SJSA1 (cell line): ENCODE data around the gene RBL1. TPM values are rescaled to one million over a fixed set of nuclear protein-coding genes. Genes with fewer than 3 reads are reported as not detected.
"Not testable (repeated sequence)": the region's sequence is repeated elsewhere in the genome, so short reads cannot be mapped to it uniquely, and the experiment has no call there.

Experiments used
- DNase-seq, 2 experiments: peaks; one replicate each; pipeline ENCODE4 v3.0.0-alpha.2; 2015 to 2020; ENCODE audit warnings: low spot score in 2 of 2, low read depth in 1 of 2
- H3K27ac ChIP-seq: fragments of 250-450 bp; sonication (Bioruptor Pico); 2 replicates; pipeline ENCODE4 v1.5.1; 2020; ENCODE audit warnings: mild to moderate bottlenecking, moderate library complexity
- H3K27me3 ChIP-seq: fragments of 250-450 bp; sonication (Bioruptor Pico); replicated peaks from 2 replicates; pipeline ENCODE4 v1.5.1; 2020; ENCODE audit warnings: mild to moderate bottlenecking, moderate library complexity
- H3K36me3 ChIP-seq: fragments of 250-450 bp; sonication (Bioruptor Pico); 2 replicates; pipeline ENCODE4 v1.5.1; 2020; ENCODE audit warnings: mild to moderate bottlenecking
- H3K4me1 ChIP-seq: fragments of 250-450 bp; sonication (Bioruptor Pico); replicated peaks from 2 replicates; pipeline ENCODE4 v1.6.1; 2021; ENCODE audit warnings: mild to moderate bottlenecking
- H3K4me3 ChIP-seq: fragments of 250-450 bp; sonication (Bioruptor Pico); 2 replicates; pipeline ENCODE4 v1.5.1; 2020; ENCODE audit warnings: mild to moderate bottlenecking
- H3K9me3 ChIP-seq: fragments of 250-450 bp; sonication (Bioruptor Pico); replicated peaks from 2 replicates; pipeline ENCODE4 v1.5.1; 2020; ENCODE audit warnings: mild to moderate bottlenecking
- total RNA-seq: library from RNA; depleted of rRNA; stranded (reverse); fragments of >200 nt; shearing (Covaris generic); gene quantifications from 2 replicates; pipeline ENCODE4 v1.2.3, GENCODE V29; 2014; rRNA removed

The RBL1 gene, protein sequence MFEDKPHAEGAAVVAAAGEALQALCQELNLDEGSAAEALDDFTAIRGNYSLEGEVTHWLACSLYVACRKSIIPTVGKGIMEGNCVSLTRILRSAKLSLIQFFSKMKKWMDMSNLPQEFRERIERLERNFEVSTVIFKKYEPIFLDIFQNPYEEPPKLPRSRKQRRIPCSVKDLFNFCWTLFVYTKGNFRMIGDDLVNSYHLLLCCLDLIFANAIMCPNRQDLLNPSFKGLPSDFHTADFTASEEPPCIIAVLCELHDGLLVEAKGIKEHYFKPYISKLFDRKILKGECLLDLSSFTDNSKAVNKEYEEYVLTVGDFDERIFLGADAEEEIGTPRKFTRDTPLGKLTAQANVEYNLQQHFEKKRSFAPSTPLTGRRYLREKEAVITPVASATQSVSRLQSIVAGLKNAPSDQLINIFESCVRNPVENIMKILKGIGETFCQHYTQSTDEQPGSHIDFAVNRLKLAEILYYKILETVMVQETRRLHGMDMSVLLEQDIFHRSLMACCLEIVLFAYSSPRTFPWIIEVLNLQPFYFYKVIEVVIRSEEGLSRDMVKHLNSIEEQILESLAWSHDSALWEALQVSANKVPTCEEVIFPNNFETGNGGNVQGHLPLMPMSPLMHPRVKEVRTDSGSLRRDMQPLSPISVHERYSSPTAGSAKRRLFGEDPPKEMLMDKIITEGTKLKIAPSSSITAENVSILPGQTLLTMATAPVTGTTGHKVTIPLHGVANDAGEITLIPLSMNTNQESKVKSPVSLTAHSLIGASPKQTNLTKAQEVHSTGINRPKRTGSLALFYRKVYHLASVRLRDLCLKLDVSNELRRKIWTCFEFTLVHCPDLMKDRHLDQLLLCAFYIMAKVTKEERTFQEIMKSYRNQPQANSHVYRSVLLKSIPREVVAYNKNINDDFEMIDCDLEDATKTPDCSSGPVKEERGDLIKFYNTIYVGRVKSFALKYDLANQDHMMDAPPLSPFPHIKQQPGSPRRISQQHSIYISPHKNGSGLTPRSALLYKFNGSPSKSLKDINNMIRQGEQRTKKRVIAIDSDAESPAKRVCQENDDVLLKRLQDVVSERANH
- total RNA-seq: 28.5 and 37.7 TPM in 2 replicates

DNA sequence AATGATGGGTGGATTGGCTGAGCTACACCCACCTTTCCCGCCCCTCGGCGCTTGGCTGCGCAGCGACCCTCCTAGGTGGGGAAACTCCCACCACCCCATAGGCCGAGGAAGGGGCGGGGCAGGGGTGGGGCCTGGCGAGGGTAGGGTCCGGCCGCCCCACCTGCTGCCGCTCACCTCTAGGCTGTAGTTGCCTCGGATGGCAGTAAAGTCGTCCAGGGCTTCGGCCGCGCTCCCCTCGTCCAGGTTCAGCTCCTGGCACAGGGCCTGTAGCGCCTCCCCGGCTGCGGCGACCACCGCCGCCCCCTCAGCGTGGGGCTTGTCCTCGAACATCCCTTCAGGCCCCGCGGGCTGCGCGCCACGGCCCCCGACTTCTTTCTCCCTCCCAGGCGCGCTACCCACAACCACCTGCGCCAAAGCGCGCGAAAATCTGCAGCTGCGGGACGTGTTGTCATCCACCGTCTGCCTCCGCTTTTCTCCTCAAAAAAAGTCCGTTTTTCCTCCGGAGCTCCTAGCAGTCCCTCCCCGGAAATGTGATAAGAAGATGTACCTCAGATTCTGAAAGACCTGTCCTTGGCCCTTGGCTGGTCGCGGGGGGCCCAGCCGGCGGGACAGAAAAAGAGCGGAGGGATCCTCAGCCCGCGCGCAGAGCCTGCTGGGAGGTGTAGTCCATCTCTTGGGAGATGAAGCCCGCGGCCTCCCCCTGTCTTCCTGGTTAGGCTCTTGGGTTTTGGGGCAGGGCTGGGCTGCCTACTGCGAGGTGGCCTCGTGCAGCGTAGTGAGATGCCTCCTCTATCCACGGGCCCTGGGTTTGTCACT lies at the start of gene RBL1:
TSS of gene RBL1 (minus strand) at position 399 of the 816 bp plus-strand sequence. CDS start at position 330, 69 bp downstream.
- peak within 1 kb of the TSS; percentile 69 for H3K4me3 ChIP-seq
- no peaks in the 10 kb centered on the region for H3K27me3 ChIP-seq
- peaks cover 25% of the 10 kb centered on the region for H3K36me3 ChIP-seq
- H3K27ac ChIP-seq: peak within 1 kb of the TSS; percentile 97
- peak; percentile 87 to 96 for DNase-seq
- H3K4me1 ChIP-seq: peaks cover 12% of the 10 kb centered on the region
- H3K9me3 ChIP-seq: no peaks in the 10 kb centered on the region

DNA sequence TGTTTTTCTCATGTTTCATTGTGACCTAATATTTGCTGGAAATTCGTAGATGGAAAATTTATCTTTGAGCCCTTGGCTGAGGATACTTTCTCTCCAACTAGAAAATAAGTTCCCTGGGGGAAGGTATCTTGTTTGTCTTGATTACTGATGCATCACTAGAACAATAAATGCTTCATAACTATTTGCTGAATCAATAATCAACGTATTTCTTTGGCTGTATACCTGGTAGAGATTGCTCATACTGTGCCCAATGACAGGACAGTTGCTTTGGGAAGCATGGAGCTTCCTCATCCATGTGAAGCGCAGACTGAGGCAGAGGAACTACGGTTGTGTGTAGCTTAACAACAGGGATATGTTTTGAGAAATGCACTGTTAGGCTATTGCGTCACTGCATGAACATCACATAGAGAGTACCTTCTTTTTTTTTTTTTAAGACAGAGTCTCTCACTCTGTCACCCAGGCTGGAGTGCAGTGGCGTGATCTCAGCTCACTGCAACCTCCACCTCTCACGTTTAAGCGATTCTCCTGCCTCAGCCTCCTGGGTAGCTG lies 49.1 kb upstream of the RBL1 start:
- Histone ChIP-seq H3K27me3 (no peaks in the 10 kb centered on the region), H3K4me1 (no peaks in the 10 kb centered on the region), H3K4me3 (no peak overlapping the region), H3K27ac (no peak overlapping the region), H3K9me3 (no peaks in the 10 kb centered on the region), H3K36me3 (no peaks in the 10 kb centered on the region)
- no peak for DNase-seq

DNA sequence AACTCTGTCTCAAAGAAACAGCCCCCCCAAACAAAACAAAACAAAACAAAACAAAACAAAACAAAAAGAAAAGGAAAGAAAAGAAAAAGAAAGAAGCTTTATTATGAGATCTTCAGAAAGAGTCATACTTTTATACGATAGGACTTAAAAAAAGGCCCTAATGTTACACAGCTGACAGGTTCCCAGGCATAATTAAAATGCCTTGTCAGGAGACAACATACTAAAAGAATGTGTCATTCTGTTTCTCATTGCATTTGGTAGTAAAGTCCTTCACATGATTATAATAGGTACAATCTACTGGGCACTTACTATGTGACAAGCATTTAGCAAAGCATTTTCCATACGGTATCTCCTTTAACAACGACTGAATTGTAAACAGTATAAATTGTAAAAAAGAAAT lies 46.9 kb upstream of the RBL1 start:
- DNase-seq: peak in 1 of 2 experiments; percentile 12
- Histone ChIP-seq H3K27ac (no peak overlapping the region), H3K4me3 (no peak overlapping the region), H3K4me1 (no peaks in the 10 kb centered on the region), H3K27me3 (no peaks in the 10 kb centered on the region), H3K36me3 (no peaks in the 10 kb centered on the region), H3K9me3 (no peaks in the 10 kb centered on the region)

DNA sequence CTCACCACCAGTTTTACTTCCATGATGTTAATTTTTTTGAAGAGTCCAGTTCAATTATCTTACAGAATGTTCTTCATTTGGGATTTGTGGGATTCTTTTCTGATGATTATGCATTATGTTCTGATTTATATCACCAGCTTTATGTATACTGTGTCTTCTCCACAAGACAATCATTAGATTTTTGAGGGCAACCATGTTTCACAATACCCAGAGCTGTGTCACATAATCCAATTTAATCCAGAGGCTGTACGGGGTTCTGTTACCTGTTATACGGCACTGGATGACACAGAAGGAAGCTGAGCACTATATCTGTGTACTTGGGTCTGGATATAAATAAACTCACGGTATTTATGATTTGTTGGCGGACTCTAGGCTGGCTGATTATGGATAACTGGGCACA lies 41.8 kb upstream of the RBL1 start:
- no peaks in the 10 kb centered on the region for H3K4me1 ChIP-seq
- no peaks in the 10 kb centered on the region for H3K36me3 ChIP-seq
- no peaks in the 10 kb centered on the region for H3K9me3 ChIP-seq
- no peak for DNase-seq
- no peak overlapping the region for H3K27ac ChIP-seq
- no peak overlapping the region for H3K4me3 ChIP-seq
- 0 out of 2 replicates have a peak, but pooled peaks cover 3% of the 10 kb centered on the region for H3K27me3 ChIP-seq

DNA sequence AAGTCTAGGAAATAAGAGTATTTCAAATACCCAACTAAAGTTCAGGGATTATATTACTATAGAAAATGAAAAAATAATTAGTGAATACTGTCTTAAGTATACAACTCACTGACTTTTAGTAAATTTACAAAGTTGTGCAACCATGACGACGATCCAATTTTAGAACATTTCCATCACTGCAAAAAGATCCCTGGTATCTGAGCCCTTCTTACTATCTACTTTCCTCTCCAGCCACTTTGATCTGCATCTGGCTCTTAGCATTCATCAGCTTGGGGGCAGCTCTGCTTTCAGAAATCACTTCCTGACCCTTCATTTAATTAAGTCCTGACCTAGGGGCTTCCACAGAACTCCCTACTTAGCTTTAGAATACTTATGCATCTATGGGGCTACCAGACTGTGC lies 38.2 kb upstream of the RBL1 start:
- no peak for DNase-seq
- Histone ChIP-seq H3K4me1 (no peaks in the 10 kb centered on the region), H3K4me3 (no peak overlapping the region), H3K9me3 (no peaks in the 10 kb centered on the region), H3K27me3 (0 out of 2 replicates have a peak, but pooled peaks cover 3% of the 10 kb centered on the region), H3K27ac (no peak overlapping the region), H3K36me3 (no peaks in the 10 kb centered on the region)

DNA sequence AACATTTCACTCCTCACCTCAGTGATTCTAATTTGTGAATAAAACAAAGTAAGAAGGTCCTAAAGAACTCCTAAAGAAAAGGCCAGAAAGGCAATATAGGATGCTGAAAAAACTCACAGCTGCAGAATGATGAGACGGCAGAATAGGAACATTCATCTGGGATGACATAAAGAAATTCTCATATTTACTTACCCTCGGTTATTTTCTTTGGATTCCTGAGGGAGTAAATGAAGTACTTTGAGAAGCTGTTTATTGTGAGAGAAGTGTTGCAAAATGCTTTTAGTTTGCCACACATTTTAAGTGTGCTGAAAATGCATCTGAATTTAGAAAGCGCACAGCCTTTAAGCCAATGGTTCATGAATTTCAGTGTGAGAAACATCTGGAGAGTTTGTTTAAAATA lies 35.7 kb upstream of the RBL1 start:
- H3K27ac ChIP-seq: no peak overlapping the region
- H3K27me3 ChIP-seq: 0 out of 2 replicates have a peak, but pooled peaks cover 3% of the 10 kb centered on the region
- H3K9me3 ChIP-seq: no peaks in the 10 kb centered on the region
- no peaks in the 10 kb centered on the region for H3K4me1 ChIP-seq
- no peak for DNase-seq
- H3K36me3 ChIP-seq: no peaks in the 10 kb centered on the region
- no peak overlapping the region for H3K4me3 ChIP-seq

DNA sequence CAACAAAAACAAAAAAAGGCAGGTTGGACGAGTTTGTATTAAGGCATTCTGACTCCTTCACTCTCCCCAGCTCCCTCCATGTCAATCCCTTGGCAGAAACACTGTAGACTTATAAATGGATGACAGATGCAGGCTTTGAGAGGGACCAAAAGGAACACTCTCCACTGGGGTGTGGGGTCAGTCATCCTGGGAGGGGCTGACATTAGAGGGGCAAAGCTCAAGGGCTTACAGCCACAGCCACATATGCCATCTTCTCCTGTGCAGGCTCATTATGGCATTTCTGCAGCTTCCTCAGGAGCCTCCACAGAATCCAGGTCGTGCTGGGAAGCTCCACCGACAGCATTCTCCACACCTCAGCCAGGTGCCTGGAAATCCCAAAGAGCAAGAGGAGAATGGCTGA lies 33.0 kb upstream of the RBL1 start:
- no peak for DNase-seq
- no peaks in the 10 kb centered on the region for H3K27me3 ChIP-seq
- H3K4me3 ChIP-seq: no peak overlapping the region
- no peaks in the 10 kb centered on the region for H3K9me3 ChIP-seq
- H3K4me1 ChIP-seq: no peaks in the 10 kb centered on the region
- H3K36me3 ChIP-seq: no peaks in the 10 kb centered on the region
- H3K27ac ChIP-seq: no peak overlapping the region

DNA sequence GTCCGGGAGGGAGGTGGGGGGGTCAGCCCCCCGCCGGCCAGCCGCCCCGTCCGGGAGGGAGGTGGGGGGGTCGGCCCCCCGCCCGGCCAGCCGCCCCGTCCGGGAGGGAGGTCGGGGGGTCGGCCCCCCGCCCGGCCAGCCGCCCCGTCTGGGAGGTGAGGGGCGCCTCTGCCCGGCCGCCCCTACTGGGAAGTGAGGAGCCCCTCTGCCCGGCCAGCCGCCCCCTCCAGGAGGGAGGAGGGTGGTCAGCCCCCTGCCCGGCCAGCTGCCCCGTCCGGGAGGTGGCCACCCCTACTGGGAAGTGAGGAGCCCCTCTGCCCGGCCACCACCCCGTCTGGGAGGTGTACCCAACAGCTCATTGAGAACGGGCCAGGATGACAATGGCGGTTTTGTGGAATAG lies 30.5 kb upstream of the RBL1 start:
- not testable (repeated sequence) for DNase-seq

DNA sequence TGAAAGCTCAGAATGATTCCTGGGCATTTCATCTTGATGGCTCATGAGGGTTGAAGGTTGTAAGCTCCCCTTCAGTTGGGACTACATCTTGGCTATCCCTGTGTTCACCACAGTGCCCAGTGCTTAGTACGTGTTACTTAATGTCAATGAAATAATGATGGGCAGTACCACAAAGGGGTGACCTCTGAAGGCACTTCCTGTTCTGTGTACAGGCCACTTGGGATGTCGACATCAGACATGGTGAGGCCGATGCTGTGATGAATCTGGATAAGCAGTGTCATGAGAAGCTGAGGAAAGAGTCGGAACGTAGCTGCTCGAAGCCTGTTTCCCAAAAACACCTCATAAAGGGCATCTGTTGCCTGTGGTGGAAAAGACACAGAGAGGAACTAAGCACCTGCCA lies 27.6 kb upstream of the RBL1 start:
- Histone ChIP-seq H3K4me3 (no peak overlapping the region), H3K27ac (no peak overlapping the region), H3K27me3 (no peaks in the 10 kb centered on the region), H3K4me1 (no peaks in the 10 kb centered on the region), H3K36me3 (no peaks in the 10 kb centered on the region), H3K9me3 (no peaks in the 10 kb centered on the region)
- DNase-seq: no peak

More for the DNA sequence above, 30.5 kb upstream of the RBL1 start:
- not testable (repeated sequence) for H3K4me1 ChIP-seq, H3K9me3 ChIP-seq, H3K4me3 ChIP-seq, H3K27ac ChIP-seq, H3K36me3 ChIP-seq, H3K27me3 ChIP-seq

DNA sequence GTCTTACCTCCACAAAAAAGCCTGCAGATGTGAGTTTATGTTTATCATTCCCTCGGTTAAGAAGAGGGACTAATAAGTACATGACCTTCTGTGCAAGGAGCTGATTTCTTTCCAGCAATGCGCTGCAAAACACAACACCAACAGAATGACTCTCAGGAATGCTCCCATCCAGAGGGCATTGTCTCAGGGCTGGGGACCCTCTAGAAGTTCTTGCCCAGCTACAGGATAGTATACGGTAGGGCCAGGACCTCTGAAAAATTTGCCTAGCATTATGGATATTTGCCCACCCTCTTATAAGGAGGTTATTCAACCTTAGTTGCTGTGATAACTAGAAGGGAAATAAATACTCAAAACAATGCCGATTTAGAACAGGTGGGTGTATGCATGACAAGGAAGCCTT lies 24.7 kb upstream of the RBL1 start:
- DNase-seq: no peak
- Histone ChIP-seq H3K27me3 (no peaks in the 10 kb centered on the region), H3K27ac (no peak overlapping the region), H3K9me3 (no peaks in the 10 kb centered on the region), H3K4me3 (no peak overlapping the region), H3K4me1 (no peaks in the 10 kb centered on the region), H3K36me3 (no peaks in the 10 kb centered on the region)

DNA sequence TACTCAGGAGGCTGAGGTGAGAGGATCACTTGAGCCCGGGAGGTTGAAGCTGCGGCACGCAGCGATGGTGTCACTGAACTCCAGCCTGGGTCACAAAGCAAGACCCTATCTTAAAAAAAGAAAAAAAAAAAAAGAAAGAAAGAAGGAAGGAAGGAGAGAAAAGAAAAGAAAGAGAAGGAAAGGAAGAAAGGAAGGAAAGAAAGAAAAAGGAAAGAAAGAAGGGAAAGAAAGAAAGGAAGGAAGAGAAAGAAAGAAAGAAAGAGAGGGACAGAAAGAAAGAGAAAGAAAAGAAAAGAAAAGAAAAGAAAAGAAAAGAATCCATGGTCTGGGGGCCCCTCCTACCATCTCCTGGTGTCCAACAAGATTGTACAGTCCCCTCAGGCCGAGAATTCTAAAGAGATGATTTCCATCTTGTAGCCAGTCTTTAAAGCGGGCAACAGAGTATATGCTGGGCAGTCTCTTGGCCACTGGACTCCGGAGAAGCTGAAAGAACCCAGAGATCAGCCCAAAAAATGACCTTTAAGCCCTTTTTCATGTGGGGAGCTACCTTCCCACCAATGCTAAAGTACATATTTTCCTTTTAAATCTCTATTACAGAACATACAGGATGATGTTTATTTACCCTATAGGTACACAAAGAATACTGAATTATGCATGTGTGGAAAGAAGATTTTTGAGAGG lies 23.7 kb upstream of the RBL1 start:
- no peaks in the 10 kb centered on the region for H3K9me3 ChIP-seq
- no peak overlapping the region for H3K27ac ChIP-seq
- H3K27me3 ChIP-seq: no peaks in the 10 kb centered on the region
- no peaks in the 10 kb centered on the region for H3K36me3 ChIP-seq
- H3K4me1 ChIP-seq: no peaks in the 10 kb centered on the region
- no peak overlapping the region for H3K4me3 ChIP-seq
- no peak for DNase-seq

DNA sequence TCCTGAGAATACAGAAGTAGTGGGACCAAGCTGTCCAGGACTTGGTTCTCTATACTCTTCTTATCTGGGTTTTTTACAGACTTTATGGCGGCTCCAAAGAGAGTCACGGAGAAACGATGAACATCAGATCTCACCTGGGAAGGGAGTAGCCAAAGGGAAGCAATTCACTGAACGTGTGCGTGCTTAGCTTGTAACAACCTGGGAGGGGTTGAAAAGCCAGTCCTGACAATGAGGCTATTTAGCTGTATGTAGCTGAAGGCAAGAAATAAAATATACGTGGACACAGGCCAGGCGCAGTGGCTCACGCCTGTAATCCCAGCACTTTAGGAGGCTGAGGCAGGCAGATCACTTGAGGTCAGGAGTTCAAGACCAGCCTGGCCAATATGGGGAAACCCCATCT lies 18.2 kb upstream of the RBL1 start:
- DNase-seq: no peak
- H3K27me3 ChIP-seq: no peaks in the 10 kb centered on the region
- no peaks in the 10 kb centered on the region for H3K4me1 ChIP-seq
- H3K27ac ChIP-seq: no peak overlapping the region
- H3K36me3 ChIP-seq: no peaks in the 10 kb centered on the region
- no peaks in the 10 kb centered on the region for H3K9me3 ChIP-seq
- no peak overlapping the region for H3K4me3 ChIP-seq
